Choroid plexus epithelial cell (primary cell): ENCODE results near the gene SMPD3.

Source experiments
- DNase-seq: peaks from one replicate; pipeline ENCODE4 v3.0.0-alpha.2; 2010; ENCODE audit warnings: low read depth
- H3K4me3 ChIP-seq: 2 replicates; pipeline ENCODE4 v1.5.1; 2011; ENCODE audit warnings: low read depth, mild to moderate bottlenecking, control low read depth, low read length, moderate library complexity
- TF ChIP-seq, protein P1 (sequence below): conservative IDR thresholded peaks from 2 replicates; pipeline ENCODE4 v1.5.1; 2011; ENCODE audit warnings: low read depth, mild to moderate bottlenecking, control low read depth, inconsistent platforms, low read length, moderate library complexity

The SMPD3 gene

DNA sequence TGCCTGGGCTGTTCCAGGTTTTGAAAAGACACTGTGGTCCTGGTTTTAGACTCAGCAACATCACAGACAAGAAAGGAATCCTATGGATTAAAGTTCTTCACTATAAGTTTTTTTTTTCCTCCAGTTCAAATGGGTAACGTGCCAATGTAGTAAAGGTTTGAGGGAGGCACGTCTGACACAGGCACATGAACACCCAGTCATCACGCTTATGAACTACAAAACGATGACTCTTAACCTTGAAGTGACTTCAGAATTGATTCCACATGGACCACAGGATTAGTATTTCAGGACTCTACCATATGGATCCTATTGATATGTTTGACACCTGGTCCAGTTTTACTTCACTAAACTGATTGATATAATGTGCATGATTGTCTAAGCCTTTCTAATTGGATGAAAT, 135.2 kb downstream of the SMPD3 start:
- no peak for DNase-seq
- TF ChIP-seq, protein P1, sequence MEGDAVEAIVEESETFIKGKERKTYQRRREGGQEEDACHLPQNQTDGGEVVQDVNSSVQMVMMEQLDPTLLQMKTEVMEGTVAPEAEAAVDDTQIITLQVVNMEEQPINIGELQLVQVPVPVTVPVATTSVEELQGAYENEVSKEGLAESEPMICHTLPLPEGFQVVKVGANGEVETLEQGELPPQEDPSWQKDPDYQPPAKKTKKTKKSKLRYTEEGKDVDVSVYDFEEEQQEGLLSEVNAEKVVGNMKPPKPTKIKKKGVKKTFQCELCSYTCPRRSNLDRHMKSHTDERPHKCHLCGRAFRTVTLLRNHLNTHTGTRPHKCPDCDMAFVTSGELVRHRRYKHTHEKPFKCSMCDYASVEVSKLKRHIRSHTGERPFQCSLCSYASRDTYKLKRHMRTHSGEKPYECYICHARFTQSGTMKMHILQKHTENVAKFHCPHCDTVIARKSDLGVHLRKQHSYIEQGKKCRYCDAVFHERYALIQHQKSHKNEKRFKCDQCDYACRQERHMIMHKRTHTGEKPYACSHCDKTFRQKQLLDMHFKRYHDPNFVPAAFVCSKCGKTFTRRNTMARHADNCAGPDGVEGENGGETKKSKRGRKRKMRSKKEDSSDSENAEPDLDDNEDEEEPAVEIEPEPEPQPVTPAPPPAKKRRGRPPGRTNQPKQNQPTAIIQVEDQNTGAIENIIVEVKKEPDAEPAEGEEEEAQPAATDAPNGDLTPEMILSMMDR, result no peak
- no peak overlapping the region for H3K4me3 ChIP-seq

DNA sequence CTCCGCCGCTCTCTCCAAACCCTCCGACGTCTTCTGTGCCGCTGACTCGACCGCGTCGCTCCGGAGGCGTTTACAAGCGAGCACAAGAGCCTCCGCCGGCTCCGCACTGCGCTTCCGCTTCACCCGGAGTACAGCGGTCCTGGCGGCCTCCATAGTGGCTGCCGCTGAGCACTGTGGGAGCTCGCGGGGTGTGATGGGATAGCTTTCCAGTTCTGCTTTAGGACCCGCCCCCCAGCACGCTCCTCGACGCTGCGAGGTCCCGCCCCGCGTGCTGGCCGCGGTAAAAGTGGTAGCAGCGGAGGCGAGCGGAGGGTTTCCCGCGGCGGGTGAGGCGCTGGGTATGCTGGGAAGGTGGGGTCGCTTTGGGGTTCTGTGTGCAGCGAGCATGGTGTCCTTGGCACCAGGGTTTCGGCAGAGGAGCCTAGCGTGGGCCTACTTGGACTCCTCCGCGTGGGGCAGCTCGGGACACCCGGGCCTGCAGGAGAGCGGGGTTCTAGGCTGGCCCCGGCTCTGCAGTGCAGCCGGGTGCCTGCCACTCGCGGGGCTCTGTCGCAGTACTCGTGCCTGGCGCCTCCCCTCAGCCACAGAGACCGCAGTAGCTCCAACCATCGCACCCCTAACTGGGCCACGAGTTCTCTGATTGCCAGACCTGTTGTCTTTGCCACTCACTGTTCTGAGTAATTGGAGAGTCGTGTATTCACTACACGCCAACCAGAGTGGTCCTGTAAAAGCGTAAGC, 137.4 kb downstream of the SMPD3 start, which contains the start of the genes PRMT7 and SLC7A6OS:
Gene PRMT7 (plus strand): TSS at position 246 of the 738 bp plus-strand sequence. CDS start 4,961 bp downstream, outside the sequence.
Gene SLC7A6OS (minus strand): TSS at position 173 of the 738 bp plus-strand sequence. CDS start 20 bp downstream, at position 153.
- peak; percentile 89 for DNase-seq
- TF ChIP-seq, protein P1, result no peak
- H3K4me3 ChIP-seq, result peak within 1 kb of the TSS; percentile 98

DNA sequence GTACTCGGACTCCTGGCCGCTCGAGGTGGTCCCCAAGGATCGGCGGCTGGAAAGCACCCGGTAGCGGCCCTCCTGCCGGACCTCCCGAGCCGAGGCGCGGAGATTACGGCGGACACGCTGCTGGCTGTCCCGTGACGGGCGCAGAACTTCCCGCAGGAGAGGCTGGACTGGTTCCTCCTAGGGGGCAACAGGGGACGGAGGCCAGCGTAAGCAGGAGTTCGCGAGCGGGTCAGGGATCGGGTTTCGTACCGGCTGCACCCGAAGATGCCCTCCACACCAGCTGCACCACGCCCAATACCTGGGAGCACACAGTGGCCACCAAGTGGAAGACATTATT, 137.9 kb downstream of the SMPD3 start:
- DNase-seq, result no peak
- peak overlapping the region; percentile 98 for H3K4me3 ChIP-seq
- TF ChIP-seq, protein P1, result no peak

DNA sequence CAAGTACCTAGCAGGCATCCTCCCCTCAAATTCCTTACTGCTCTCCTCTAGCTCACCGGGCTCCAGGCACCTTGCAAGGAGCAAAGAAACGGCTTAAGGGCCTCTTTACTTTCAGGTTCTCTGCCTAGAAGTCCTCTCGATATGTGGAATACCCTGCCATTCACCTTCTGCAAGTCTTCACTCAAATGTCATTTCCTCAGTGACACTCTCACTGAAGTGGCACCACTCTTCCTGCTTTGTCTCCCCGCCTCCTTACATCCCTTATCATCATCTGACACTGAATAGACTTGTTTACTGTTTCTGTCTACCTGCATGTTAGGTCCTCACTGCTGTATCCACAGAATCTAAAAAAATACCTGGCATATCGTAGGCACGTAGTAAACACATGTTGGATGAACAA, 138.5 kb downstream of the SMPD3 start:
- peak overlapping the region; percentile 98 for H3K4me3 ChIP-seq
- DNase-seq, result no peak
- TF ChIP-seq, protein P1, result no peak
